Endodermal cell (in vitro differentiated cells): ENCODE results near the gene SPDYC. TPM values are rescaled to one million over a fixed set of nuclear protein-coding genes. Genes with fewer than 3 reads are reported as not detected.

Experiments used
- DNase-seq: peaks from one replicate; pipeline ENCODE4 v3.0.0-alpha.2; 2017
- H3K27ac ChIP-seq: 2 replicates; pipeline ENCODE4 v1.5.1; 2013; ENCODE audit warnings: mild to moderate bottlenecking, low read depth, low read length, moderate library complexity
- H3K27me3 ChIP-seq: 2 replicates; pipeline ENCODE4 v1.6.1; 2013; ENCODE audit warnings: mild to moderate bottlenecking, low read length, moderate library complexity; ENCODE audit not compliant: insufficient read depth, control insufficient read depth, poor library complexity, severe bottlenecking
- H3K36me3 ChIP-seq: 2 replicates; pipeline ENCODE4 v1.7.0; 2013; ENCODE audit warnings: mild to moderate bottlenecking, low read length, moderate library complexity; ENCODE audit not compliant: control insufficient read depth, insufficient read depth
- H3K4me1 ChIP-seq: one replicate; pipeline ENCODE4 v1.7.0; 2013; ENCODE audit warnings: low read length; ENCODE audit not compliant: control insufficient read depth, insufficient read depth
- H3K4me3 ChIP-seq: 2 replicates; pipeline ENCODE4 v1.5.1; 2013; ENCODE audit warnings: mild to moderate bottlenecking, low read length, moderate library complexity
- H3K9ac ChIP-seq: 2 replicates; pipeline ENCODE4 v1.6.1; 2013; ENCODE audit warnings: mild to moderate bottlenecking, low read length, moderate library complexity; ENCODE audit not compliant: poor library complexity, severe bottlenecking; ENCODE audit errors: extremely low read depth
- H3K9me3 ChIP-seq: 2 replicates; pipeline ENCODE4 v1.6.1; 2013; ENCODE audit warnings: mild to moderate bottlenecking, low read length, moderate library complexity; ENCODE audit not compliant: control insufficient read depth
- H3K27ac Mint-ChIP-seq: 2 replicates; pipeline ENCODE4 v1.8.0; 2020; ENCODE audit warnings: mixed read lengths
- H3K27me3 Mint-ChIP-seq: 2 replicates; pipeline ENCODE4 v1.8.0; 2021; ENCODE audit warnings: mild to moderate bottlenecking, mixed read lengths; ENCODE audit not compliant: insufficient read depth
- H3K36me3 Mint-ChIP-seq: 2 replicates; pipeline ENCODE4 v1.8.0; 2020; ENCODE audit warnings: low read depth, mixed read lengths
- H3K4me1 Mint-ChIP-seq: 2 replicates; pipeline ENCODE4 v1.8.0; 2020; ENCODE audit warnings: mixed read lengths
- H3K4me3 Mint-ChIP-seq: 2 replicates; pipeline ENCODE4 v1.8.0; 2020; ENCODE audit warnings: mild to moderate bottlenecking, moderate library complexity, mixed read lengths
- H3K9me3 Mint-ChIP-seq: 2 replicates; pipeline ENCODE4 v1.8.0; 2020; ENCODE audit warnings: mild to moderate bottlenecking, mixed read lengths
- CTCF ChIP-seq: fragments of 200-600 bp; sonication (generic); conservative IDR thresholded peaks from 2 replicates; pipeline ENCODE4 v1.5.0; 2021; ENCODE audit warnings: antibody characterized with exemption, mild to moderate bottlenecking
- WGBS, 2 experiments: methylation state at CpG; one replicate each; pipeline versions ENCODE4 v1.1.5 to v1.1.7; 2013; ENCODE audit warnings: missing lambda C conversion rate in 2 of 2, mixed read lengths in 1 of 2; ENCODE audit not compliant: insufficient coverage in 1 of 2, insufficient read length in 1 of 2; 5-methylcytosine and 5-hydroxymethylcytosine counted together
- total RNA-seq, 2 donors: library from RNA; stranded (reverse); fragmentation: NEBNext Ultra II Directional in 1 of 2; extraction: Animal tissue kit (Norgen Biotek cat#: 25700) in 1 of 2; gene quantifications; 2 replicates in 1 of 2; 3 replicates in 1 of 2; pipeline ENCODE4 v1.2.1, GENCODE V29; 2021

Gene SPDYC
- total RNA-seq, 2 donors from 2014 or later: 0.46 TPM; not detected in 1

GRCh38 chr11:65150509-65151299, 19.3 kb upstream of the SPDYC start:
- Mint-ChIP-seq H3K27ac (no peak overlapping the region), H3K27me3 (peaks cover 27% of the 10 kb centered on the region), H3K36me3 (no peaks in the 10 kb centered on the region), H3K4me1 (no peaks in the 10 kb centered on the region), H3K9me3 (peaks cover 12% of the 10 kb centered on the region), H3K4me3 (no peak overlapping the region)
- no peak for TF ChIP-seq CTCF
- Histone ChIP-seq H3K9ac (no peak overlapping the region), H3K27ac (no peak overlapping the region), H3K27me3 (no peaks in the 10 kb centered on the region), H3K9me3 (peaks cover 15% of the 10 kb centered on the region), H3K36me3 (no peaks in the 10 kb centered on the region), H3K4me1 (no peaks in the 10 kb centered on the region), H3K4me3 (no peak overlapping the region)
- peak; percentile 66 for DNase-seq
- 82 to 83% methylated on average over 8 to 12 of the region's 12 CpGs for WGBS, 2 experiments

GRCh38 chr11:65151331-65151899, 18.6 kb upstream of the SPDYC start:
- peak; percentile 7 for DNase-seq
- Histone ChIP-seq H3K27me3 (no peaks in the 10 kb centered on the region), H3K36me3 (no peaks in the 10 kb centered on the region), H3K9ac (no peak overlapping the region), H3K4me3 (no peak overlapping the region), H3K9me3 (peaks cover 12% of the 10 kb centered on the region), H3K27ac (no peak overlapping the region), H3K4me1 (no peaks in the 10 kb centered on the region)
- Mint-ChIP-seq H3K4me3 (no peak overlapping the region), H3K27ac (no peak overlapping the region), H3K27me3 (peaks cover 21% of the 10 kb centered on the region), H3K4me1 (no peaks in the 10 kb centered on the region), H3K9me3 (peaks cover 6% of the 10 kb centered on the region), H3K36me3 (no peaks in the 10 kb centered on the region)
- 90 to 100% methylated on average over 3 of the region's 3 CpGs for WGBS, 2 experiments
- no peak for TF ChIP-seq CTCF

GRCh38 chr11:65152122-65152521, 17.9 kb upstream of the SPDYC start:
- TF ChIP-seq CTCF: no peak
- Histone ChIP-seq H3K27ac (no peak overlapping the region), H3K4me1 (no peaks in the 10 kb centered on the region), H3K9ac (no peak overlapping the region), H3K36me3 (no peaks in the 10 kb centered on the region), H3K9me3 (peaks cover 5% of the 10 kb centered on the region), H3K27me3 (no peaks in the 10 kb centered on the region), H3K4me3 (no peak overlapping the region)
- Mint-ChIP-seq H3K4me1 (no peaks in the 10 kb centered on the region), H3K9me3 (peaks cover 5% of the 10 kb centered on the region), H3K27ac (no peak overlapping the region), H3K27me3 (peaks cover 21% of the 10 kb centered on the region), H3K36me3 (no peaks in the 10 kb centered on the region), H3K4me3 (no peak overlapping the region)
- DNase-seq: no peak
- WGBS, 2 experiments: 91 to 93% methylated on average over 1 to 2 of the region's 2 CpGs
